Natural killer cell (primary cell): ENCODE results near the gene RMC1. TPM values are rescaled to one million over a fixed set of nuclear protein-coding genes. Genes with fewer than 3 reads are reported as not detected.
A peak's percentile ranks its signal among the peaks of the same experiment; 100 is the strongest.

Experiments used
- ATAC-seq, 3 donors: fragments of 150-1000 bp in 2 of 3; fragments of 200-7000 bp in 1 of 3; cut with Tn5 transposase; 1 replicate in 1 of 3; 2 replicates in 2 of 3; pipeline ENCODE4 v1.10.0; 2021; ENCODE audit warnings: mild to moderate bottlenecking in 2 of 3, moderate library complexity in 2 of 3
- DNase-seq, 2 donors: peaks; one replicate each; pipeline versions ENCODE4 v3.0.0 to v3.0.0-alpha.2; 2013 to 2021; ENCODE audit warnings: mixed read lengths in 1 of 2
- H3K27ac ChIP-seq: one replicate; pipeline ENCODE4 v1.5.1; 2013; ENCODE audit warnings: mild to moderate bottlenecking, low read length
- H3K27me3 ChIP-seq: one replicate; pipeline ENCODE4 v1.6.1; 2013; ENCODE audit warnings: low read length; ENCODE audit not compliant: control insufficient read depth, insufficient read depth
- H3K36me3 ChIP-seq: one replicate; pipeline ENCODE4 v1.6.1; 2013; ENCODE audit warnings: low read length; ENCODE audit not compliant: control insufficient read depth, insufficient read depth
- H3K4me1 ChIP-seq: one replicate; pipeline ENCODE4 v1.6.1; 2013; ENCODE audit warnings: low read length; ENCODE audit not compliant: control insufficient read depth, insufficient read depth
- H3K4me3 ChIP-seq: one replicate; pipeline ENCODE4 v1.5.1; 2013; ENCODE audit warnings: low read length
- H3K9me3 ChIP-seq: one replicate; pipeline ENCODE4 v1.6.1; 2013; ENCODE audit warnings: low read length; ENCODE audit not compliant: control insufficient read depth, insufficient read depth
- H3K27ac Mint-ChIP-seq, 2 donors: one replicate each; pipeline ENCODE4 v1.8.0; 2022; ENCODE audit warnings: mild to moderate bottlenecking in 2 of 2, mixed read lengths in 2 of 2, moderate library complexity in 1 of 2
- H3K27me3 Mint-ChIP-seq, 2 donors: one replicate each; pipeline ENCODE4 v1.8.0; 2022; ENCODE audit warnings: low read depth in 2 of 2, mixed read lengths in 2 of 2
- H3K36me3 Mint-ChIP-seq: one replicate; pipeline ENCODE4 v1.8.0; 2022; ENCODE audit warnings: mixed read lengths
- H3K4me1 Mint-ChIP-seq, 2 donors: one replicate each; pipeline ENCODE4 v1.8.0; 2022; ENCODE audit warnings: mixed read lengths in 2 of 2
- H3K4me3 Mint-ChIP-seq: one replicate; pipeline ENCODE4 v1.8.0; 2022; ENCODE audit warnings: mild to moderate bottlenecking, moderate library complexity, mixed read lengths
- H3K9me3 Mint-ChIP-seq, 2 donors: one replicate each; pipeline ENCODE4 v1.8.0; 2022; ENCODE audit warnings: mixed read lengths in 2 of 2
- whole genome bisulfite sequencing: methylation state at CpG from one replicate; pipeline ENCODE4 v1.1.7; 2013; ENCODE audit warnings: missing lambda C conversion rate; ENCODE audit not compliant: insufficient coverage; 5-methylcytosine and 5-hydroxymethylcytosine counted together
- intact Hi-C: fragments of 100-400 bp; cut with micrococcal nuclease; formaldehyde crosslinking; loops from one replicate; pipeline ENCODE4 v1.14.2; 2022
- total RNA-seq, 4 donors: library from RNA; stranded (reverse); fragments of 120-200 nt in 1 of 4; gene quantifications; one replicate each; pipeline versions ENCODE4 v1.2.3 to v1.2.4, GENCODE V29; 2013 to 2022
- TF ChIP-seq, protein P1 (sequence below): fragments of 200-600 bp; IDR thresholded peaks from one replicate; pipeline ENCODE4 v1.8.0; 2022; ENCODE audit warnings: antibody characterized with exemption

The RMC1 gene
- total RNA-seq, 3 donors from 2014 or later (not counting 1 experiment from before 2014, with no cell fraction given) = 71.1 to 84.4 (median 77.2) TPM

DNA sequence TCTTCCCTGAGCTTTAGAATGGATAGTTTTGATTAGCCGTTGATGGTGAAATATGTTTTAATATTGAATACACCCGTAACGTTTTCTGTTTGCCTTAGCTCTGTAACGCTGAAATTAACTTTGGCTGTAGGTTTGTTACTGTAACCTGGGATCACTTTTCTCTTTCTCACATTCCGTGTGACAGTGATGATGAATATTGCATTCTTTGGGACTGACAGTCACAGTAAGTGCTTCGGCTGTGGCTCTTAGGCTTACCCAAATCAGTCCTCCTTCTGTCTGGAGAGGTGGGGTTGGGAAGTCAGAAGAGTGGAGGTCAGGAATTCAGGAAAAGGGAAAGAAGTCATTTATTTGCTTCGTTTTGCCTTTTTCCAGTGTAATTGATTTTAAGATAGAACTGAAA, 18.0 kb downstream of the RMC1 start:
- intact Hi-C loops = no loop called here
- Histone ChIP-seq H3K9me3 (no peaks in the 10 kb centered on the region), H3K4me3 (no peak overlapping the region), H3K27ac (no peak overlapping the region), H3K27me3 (no peaks in the 10 kb centered on the region), H3K36me3 (peaks cover 83% of the 10 kb centered on the region), H3K4me1 (peaks cover 7% of the 10 kb centered on the region)
- peaks cover 5 to 9% of the 10 kb centered on the region in 2 donors for H3K4me1 Mint-ChIP-seq
- TF ChIP-seq, protein P1, sequence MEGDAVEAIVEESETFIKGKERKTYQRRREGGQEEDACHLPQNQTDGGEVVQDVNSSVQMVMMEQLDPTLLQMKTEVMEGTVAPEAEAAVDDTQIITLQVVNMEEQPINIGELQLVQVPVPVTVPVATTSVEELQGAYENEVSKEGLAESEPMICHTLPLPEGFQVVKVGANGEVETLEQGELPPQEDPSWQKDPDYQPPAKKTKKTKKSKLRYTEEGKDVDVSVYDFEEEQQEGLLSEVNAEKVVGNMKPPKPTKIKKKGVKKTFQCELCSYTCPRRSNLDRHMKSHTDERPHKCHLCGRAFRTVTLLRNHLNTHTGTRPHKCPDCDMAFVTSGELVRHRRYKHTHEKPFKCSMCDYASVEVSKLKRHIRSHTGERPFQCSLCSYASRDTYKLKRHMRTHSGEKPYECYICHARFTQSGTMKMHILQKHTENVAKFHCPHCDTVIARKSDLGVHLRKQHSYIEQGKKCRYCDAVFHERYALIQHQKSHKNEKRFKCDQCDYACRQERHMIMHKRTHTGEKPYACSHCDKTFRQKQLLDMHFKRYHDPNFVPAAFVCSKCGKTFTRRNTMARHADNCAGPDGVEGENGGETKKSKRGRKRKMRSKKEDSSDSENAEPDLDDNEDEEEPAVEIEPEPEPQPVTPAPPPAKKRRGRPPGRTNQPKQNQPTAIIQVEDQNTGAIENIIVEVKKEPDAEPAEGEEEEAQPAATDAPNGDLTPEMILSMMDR = no peak
- no peaks in the 10 kb centered on the region for H3K27me3 Mint-ChIP-seq
- DNase-seq = no peak
- no peak for ATAC-seq
- 95% methylated on average over 5 of the region's 7 CpGs for WGBS
- H3K4me3 Mint-ChIP-seq = no peak overlapping the region
- H3K9me3 Mint-ChIP-seq = no peaks in the 10 kb centered on the region
- H3K27ac Mint-ChIP-seq = peak overlapping the region; percentile 45 to 72
- peaks cover 28% of the 10 kb centered on the region for H3K36me3 Mint-ChIP-seq

DNA sequence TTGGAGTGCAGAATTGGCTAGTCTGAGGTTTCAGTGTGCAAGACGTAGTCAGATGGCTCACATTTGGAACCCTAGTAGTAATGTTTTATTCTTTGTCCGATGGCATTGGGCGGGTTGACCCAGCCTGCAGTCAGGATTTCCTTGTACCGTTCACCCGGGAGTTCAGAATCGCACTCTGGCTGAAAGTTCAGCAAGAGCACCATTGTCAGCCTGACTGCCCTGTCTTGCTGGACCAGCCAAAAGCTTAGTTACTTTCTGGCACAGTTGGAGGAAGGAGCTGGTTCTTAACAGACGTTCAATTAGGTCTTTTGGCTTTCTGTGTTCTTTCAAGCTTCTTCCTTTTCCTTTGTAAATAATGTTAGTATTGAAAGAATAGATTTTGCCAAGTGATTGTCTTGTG, 18.6 kb downstream of the RMC1 start:
- peak overlapping the region in 1 of 2 donors; percentile 72 for H3K27ac Mint-ChIP-seq
- H3K4me3 Mint-ChIP-seq = no peak overlapping the region
- peaks cover 4 to 9% of the 10 kb centered on the region in 2 donors for H3K4me1 Mint-ChIP-seq
- H3K9me3 Mint-ChIP-seq = no peaks in the 10 kb centered on the region
- H3K9me3 ChIP-seq = no peaks in the 10 kb centered on the region
- WGBS = 90% methylated on average over 7 of the region's 7 CpGs
- TF ChIP-seq, protein P1 = no peak
- peaks cover 7% of the 10 kb centered on the region for H3K4me1 ChIP-seq
- no peak overlapping the region for H3K27ac ChIP-seq
- intact Hi-C loops = no loop called here
- no peak for ATAC-seq
- H3K36me3 Mint-ChIP-seq = peaks cover 33% of the 10 kb centered on the region
- H3K27me3 ChIP-seq = no peaks in the 10 kb centered on the region
- H3K4me3 ChIP-seq = no peak overlapping the region
- no peaks in the 10 kb centered on the region for H3K27me3 Mint-ChIP-seq
- H3K36me3 ChIP-seq = peaks cover 86% of the 10 kb centered on the region
- DNase-seq = no peak

DNA sequence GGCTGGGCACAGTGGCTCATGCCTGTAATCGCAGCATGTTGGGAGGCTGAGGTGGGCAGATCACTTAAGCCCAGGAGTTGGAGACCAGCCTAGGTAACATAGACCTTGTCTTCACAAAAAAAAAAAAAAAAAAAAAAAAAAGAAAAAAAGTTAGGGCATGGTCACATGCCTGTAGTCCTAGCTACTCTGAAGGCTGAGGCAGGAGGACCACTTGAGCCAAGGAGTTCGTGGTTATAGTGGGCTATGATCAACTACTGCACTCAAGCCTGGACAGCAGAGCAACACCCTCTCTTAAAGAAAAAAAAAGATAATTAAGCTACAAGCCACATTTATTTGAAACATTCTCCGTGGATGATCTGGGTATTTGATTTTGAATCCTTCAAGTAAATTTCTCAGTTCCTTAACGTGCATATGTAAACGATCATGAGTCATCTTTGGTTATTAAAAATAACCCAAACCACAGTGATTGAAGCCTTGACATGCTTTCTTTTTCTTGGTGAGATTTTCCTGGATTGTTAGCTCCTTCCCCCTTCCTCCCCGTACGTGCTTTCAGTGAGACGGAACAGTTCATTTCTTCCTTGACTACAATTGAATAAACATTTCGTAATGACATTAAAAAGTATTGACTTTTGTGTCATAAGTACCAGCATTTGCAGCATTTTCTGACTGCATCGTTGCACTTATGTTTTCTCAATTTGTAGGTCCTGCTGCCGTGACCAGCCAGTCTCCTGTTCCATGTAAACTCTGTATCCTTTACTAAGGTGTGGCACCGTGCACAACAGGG, 20.3 kb downstream of the RMC1 start:
- H3K9me3 Mint-ChIP-seq = no peaks in the 10 kb centered on the region
- peaks cover 7% of the 10 kb centered on the region for H3K4me1 ChIP-seq
- H3K27ac ChIP-seq = no peak overlapping the region
- H3K4me3 ChIP-seq = no peak overlapping the region
- H3K9me3 ChIP-seq = no peaks in the 10 kb centered on the region
- peaks cover 4 to 9% of the 10 kb centered on the region in 2 donors for H3K4me1 Mint-ChIP-seq
- DNase-seq = no peak
- WGBS = 77% methylated on average over 11 of the region's 12 CpGs
- H3K27ac Mint-ChIP-seq = peak overlapping the region; percentile 64 to 72
- peaks cover 88% of the 10 kb centered on the region for H3K36me3 ChIP-seq
- TF ChIP-seq, protein P1 = no peak
- no peaks in the 10 kb centered on the region for H3K27me3 Mint-ChIP-seq
- ATAC-seq = no peak
- intact Hi-C loops = no loop called here
- no peaks in the 10 kb centered on the region for H3K27me3 ChIP-seq
- peaks cover 33% of the 10 kb centered on the region for H3K36me3 Mint-ChIP-seq
- H3K4me3 Mint-ChIP-seq = no peak overlapping the region
